ENCODE results near the gene ZNF835.

DNA sequence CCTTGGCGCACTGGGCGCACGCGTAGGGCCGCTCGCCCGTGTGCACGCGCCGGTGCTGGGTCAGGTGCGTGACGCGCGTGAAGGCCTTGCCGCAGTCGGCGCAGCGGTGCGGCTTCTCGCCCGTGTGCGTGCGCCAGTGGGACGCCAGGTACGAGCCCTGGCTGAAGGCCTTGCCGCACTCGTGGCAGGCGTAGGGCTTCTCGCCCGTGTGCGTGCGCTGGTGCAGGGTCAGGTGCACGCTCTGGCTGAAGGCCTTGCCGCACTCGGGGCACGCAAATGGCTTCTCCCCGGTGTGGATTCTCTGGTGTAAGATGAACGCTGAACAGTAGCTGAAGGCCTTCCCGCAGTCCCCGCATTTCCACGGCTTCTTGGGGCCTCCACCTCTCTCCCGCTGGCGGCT is 7.0 kb downstream of the ZNF835 start:
- no peak for TF ChIP-seq RORA (CRISPR knock-in tag; IDR thresholded peaks at IDR 0.05)
- TF ChIP-seq ZNF496 (CRISPR knock-in tag; IDR thresholded peaks at IDR 0.05; ENCODE audit: insufficient replicate concordance): no peak
- TF ChIP-seq PAX8 (CRISPR knock-in tag; IDR thresholded peaks at IDR 0.05; ENCODE audit: borderline replicate concordance): no peak
- TF ChIP-seq ZFP36 (IDR thresholded peaks at IDR 0.05; ENCODE audit: borderline replicate concordance, low read depth, low read length, partially characterized antibody): no peak
- no peak for TF ChIP-seq MXD4 (CRISPR knock-in tag; IDR thresholded peaks at IDR 0.05)
- TF ChIP-seq, protein P1, sequence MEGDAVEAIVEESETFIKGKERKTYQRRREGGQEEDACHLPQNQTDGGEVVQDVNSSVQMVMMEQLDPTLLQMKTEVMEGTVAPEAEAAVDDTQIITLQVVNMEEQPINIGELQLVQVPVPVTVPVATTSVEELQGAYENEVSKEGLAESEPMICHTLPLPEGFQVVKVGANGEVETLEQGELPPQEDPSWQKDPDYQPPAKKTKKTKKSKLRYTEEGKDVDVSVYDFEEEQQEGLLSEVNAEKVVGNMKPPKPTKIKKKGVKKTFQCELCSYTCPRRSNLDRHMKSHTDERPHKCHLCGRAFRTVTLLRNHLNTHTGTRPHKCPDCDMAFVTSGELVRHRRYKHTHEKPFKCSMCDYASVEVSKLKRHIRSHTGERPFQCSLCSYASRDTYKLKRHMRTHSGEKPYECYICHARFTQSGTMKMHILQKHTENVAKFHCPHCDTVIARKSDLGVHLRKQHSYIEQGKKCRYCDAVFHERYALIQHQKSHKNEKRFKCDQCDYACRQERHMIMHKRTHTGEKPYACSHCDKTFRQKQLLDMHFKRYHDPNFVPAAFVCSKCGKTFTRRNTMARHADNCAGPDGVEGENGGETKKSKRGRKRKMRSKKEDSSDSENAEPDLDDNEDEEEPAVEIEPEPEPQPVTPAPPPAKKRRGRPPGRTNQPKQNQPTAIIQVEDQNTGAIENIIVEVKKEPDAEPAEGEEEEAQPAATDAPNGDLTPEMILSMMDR (CRISPR knock-in tag; IDR thresholded peaks at IDR 0.05): no peak
- TF ChIP-seq, protein P2, sequence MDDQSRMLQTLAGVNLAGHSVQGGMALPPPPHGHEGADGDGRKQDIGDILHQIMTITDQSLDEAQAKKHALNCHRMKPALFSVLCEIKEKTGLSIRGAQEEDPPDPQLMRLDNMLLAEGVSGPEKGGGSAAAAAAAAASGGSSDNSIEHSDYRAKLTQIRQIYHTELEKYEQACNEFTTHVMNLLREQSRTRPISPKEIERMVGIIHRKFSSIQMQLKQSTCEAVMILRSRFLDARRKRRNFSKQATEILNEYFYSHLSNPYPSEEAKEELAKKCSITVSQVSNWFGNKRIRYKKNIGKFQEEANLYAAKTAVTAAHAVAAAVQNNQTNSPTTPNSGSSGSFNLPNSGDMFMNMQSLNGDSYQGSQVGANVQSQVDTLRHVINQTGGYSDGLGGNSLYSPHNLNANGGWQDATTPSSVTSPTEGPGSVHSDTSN (CRISPR knock-in tag; IDR thresholded peaks at IDR 0.05; ENCODE audit: borderline replicate concordance): no peak
